B cell (primary cell): ENCODE results near the gene LDLRAD2.

Experiments used
- EZH2 ChIP-seq: IDR thresholded peaks from 2 replicates; pipeline ENCODE4 v1.6.1; 2012; ENCODE audit warnings: borderline replicate concordance, low read depth, mild to moderate bottlenecking, moderate library complexity, low read length; ENCODE audit not compliant: insufficient read depth, poor library complexity, severe bottlenecking
- TF ChIP-seq, protein P1 (sequence below): fragments of 200-600 bp; IDR thresholded peaks from one replicate; pipeline ENCODE4 v1.8.0; 2022; ENCODE audit warnings: antibody characterized with exemption, mild to moderate bottlenecking

- TF ChIP-seq, protein P1, sequence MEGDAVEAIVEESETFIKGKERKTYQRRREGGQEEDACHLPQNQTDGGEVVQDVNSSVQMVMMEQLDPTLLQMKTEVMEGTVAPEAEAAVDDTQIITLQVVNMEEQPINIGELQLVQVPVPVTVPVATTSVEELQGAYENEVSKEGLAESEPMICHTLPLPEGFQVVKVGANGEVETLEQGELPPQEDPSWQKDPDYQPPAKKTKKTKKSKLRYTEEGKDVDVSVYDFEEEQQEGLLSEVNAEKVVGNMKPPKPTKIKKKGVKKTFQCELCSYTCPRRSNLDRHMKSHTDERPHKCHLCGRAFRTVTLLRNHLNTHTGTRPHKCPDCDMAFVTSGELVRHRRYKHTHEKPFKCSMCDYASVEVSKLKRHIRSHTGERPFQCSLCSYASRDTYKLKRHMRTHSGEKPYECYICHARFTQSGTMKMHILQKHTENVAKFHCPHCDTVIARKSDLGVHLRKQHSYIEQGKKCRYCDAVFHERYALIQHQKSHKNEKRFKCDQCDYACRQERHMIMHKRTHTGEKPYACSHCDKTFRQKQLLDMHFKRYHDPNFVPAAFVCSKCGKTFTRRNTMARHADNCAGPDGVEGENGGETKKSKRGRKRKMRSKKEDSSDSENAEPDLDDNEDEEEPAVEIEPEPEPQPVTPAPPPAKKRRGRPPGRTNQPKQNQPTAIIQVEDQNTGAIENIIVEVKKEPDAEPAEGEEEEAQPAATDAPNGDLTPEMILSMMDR: no peak
- no peak for TF ChIP-seq EZH2
Measured at GRCh38 chr1:21770201-21770600, 41.9 kb upstream of the LDLRAD2 start.
